HG03045 (cell line): Measurements from ENCODE around the gene CD2AP.
"Not testable (repeated sequence)": the region's sequence is repeated elsewhere in the genome, so short reads cannot be mapped to it uniquely, and the experiment has no call there.

ENCODE experiments used
- ATAC-seq: cut with Tn5 transposase; IDR thresholded peaks from one replicate; pipeline ENCODE4 v1.9.1; 2021; ENCODE audit warnings: mild to moderate bottlenecking, moderate library complexity; ENCODE audit not compliant: unreplicated experiment

The CD2AP gene

GRCh38 chr6:47556459-47556858 is 78.9 kb downstream of the CD2AP start:
- ATAC-seq, result not testable (repeated sequence)

GRCh38 chr6:47563162-47563561 is 85.6 kb downstream of the CD2AP start:
- ATAC-seq, result no peak

GRCh38 chr6:47566602-47567001 is 89.0 kb downstream of the CD2AP start:
- ATAC-seq, result not testable (repeated sequence)

- no peak for ATAC-seq
Observed at GRCh38 chr6:47567586-47567985, 90.0 kb downstream of the CD2AP start.

- ATAC-seq, result no peak
Observed at GRCh38 chr6:47571488-47571887, 93.9 kb downstream of the CD2AP start.

DNA sequence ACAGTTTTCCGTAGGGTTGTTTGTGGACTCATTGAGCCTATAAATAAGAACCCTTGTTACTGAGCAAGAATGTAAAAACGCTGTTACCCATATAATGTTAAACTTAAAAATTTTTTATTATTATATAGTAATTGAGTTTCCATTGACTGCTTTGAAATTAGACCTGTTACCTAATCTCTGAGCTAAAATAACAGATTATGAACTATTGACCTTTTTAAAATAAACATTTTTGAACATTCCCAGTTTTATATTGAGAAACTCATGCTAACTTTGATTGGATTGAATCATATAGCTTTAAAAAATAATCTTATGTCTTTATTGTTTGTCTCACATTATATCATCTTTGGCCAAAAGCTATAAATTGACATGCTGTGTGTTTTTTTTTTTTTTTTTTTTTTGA is 95.5 kb downstream of the CD2AP start:
- ATAC-seq, result no peak

DNA sequence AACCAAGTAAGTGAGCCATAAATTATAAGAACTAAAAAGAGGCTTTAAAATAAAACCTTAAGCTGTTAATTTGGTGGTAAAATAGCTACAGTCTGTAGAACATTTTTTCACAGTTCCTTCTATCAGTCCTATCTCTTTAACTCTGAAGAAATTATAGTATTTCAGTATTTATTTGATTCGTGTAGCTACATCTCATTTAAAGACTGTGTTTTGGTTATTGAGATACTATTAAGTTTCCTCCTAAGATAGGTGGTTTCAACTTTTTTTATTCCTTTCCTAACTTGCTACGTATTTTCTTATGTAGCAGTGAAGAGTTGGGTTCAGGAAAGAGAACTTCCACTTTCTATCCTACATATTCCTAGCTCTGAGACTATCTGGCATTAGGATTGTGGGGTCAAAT is 97.2 kb downstream of the CD2AP start:
- no peak for ATAC-seq

- no peak for ATAC-seq
Observed at GRCh38 chr6:47579040-47579439, 101.5 kb downstream of the CD2AP start.

- no peak for ATAC-seq
Observed at GRCh38 chr6:47581591-47581990, 104.0 kb downstream of the CD2AP start.

- no peak for ATAC-seq
Observed at GRCh38 chr6:47587493-47587892, 109.9 kb downstream of the CD2AP start.

DNA sequence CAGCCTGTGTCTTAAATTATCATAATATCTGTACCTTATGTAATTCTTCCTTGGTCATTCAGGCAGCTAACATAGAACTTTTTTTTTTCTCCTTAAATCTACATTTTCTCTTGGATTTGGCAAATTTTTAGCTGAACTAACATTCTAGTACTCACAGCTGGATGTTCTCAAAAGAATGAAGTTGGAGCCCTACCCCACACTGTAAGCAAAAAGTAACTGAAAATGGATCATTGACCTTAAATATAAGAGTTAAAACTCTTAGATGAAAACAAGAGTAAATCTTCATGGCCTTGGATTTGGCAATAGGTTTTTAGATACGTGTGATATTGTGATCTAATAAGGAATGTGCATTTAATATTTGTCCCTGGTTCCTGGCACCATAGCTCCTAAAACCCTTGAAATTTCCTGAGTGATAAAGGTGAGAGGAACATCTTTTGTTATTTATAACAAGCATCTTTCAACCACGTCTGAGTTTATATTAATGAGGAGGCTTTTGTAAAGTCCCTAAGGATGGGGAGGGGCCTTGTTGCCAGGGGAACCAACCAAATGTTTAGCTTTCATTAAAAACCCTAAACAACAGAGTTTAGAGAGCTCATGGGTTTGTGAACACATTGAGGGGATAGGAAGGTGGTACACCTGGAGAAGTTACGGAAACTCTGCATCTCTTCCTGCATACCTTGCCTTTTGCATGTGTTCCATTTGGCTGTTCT is 114.7 kb downstream of the CD2AP start:
- ATAC-seq, result no peak

- ATAC-seq, result no peak
Observed at GRCh38 chr6:47593979-47594378, 116.4 kb downstream of the CD2AP start.

DNA sequence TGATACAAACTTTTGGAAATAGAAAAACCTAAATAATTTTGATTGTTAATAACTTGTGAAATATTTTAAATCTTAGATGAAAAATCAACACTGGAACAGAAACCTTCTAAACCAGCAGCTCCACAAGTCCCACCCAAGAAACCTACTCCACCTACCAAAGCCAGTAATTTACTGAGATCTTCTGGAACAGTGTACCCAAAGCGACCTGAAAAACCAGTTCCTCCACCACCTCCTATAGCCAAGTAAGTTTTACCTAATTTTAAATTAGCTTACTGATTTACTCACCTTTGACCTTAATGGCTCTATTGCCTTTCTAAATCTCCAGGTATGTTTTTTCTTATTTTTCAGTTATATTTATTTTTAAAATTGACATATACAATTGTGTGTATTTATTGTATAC is 118.2 kb downstream of the CD2AP start:
- ATAC-seq, result no peak

- ATAC-seq, result no peak
Observed at GRCh38 chr6:47598367-47598766, 120.8 kb downstream of the CD2AP start.

DNA sequence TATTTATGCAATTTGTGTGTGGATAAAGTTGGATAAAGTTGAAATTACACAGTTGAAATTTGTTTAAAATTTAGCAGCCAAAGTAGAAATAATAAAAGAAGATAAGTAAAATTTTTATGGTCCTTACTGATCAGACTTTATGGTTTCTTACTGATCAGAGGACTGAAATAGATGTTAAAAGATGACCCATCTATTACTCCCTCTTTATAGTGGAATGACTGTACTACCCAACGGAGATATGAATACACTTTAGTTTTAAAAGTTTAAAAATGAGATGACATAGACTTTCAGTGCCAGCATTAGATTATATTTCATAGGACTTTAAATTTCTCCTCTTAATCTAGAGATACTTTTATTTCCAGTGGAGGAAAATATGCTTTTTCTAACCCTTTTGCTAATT is 121.9 kb downstream of the CD2AP start:
- ATAC-seq, result no peak

GRCh38 chr6:47603227-47603626 is 125.6 kb downstream of the CD2AP start:
- ATAC-seq, result no peak

GRCh38 chr6:47603995-47604394 is 126.4 kb downstream of the CD2AP start:
- no peak for ATAC-seq

GRCh38 chr6:47621838-47622449 is 144.4 kb downstream of the CD2AP start:
- no peak for ATAC-seq

DNA sequence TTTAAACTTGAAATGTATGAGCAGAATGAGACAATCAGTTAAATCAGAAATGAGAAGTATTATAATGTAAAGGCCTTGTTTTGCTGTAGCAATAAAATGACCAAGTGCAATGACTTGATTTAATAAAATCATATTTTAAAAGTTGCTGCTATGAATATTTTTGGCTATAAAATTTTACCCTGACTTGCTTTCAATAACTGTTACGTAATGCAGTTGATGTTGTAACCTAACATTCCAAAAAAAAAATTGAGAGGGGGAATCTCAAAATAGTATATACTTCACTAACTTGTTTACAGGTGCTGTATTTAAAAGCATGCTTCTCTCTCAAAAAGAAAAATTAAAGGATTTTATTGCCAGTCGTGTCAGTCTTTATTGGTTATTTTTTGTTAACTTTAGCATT is 149.2 kb downstream of the CD2AP start:
- no peak for ATAC-seq

DNA sequence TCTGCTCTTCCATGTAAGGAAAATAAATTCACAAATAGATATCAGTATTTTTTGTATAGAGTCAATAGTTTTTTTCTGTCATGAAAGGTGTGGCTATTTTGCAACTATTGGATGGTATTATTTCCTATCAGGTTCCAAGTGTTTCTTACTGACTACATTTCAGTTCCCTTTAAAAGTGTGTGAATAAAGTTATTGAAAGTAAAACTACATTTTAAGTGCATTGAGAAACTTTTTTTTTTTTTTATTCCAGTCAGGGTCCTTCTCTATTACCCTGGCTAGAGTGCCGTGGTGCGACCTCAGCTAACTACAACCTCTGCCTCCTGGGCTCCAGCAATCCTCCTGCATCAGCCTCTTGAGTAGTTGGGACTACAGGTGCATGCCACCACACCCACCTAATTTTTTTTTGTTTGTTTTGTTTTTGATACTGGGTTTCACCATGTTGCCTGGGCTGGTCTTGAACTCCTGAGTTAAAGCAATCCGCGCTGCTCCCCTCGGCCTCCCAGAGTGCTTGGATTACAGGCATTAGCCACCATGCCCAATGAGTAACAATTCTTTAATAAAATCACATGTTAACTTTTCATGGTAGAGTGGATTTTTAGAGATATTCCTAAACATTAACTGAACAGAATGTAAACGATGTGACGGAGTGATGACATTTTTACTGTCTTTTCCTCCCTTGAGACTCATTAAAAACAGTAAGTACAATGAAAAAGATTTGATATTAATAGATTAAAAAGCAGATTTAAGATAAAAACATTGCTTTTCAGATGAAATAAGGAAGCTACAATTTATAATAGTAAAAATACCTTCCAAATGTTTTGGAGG is 151.1 kb downstream of the CD2AP start:
- no peak for ATAC-seq

- ATAC-seq, result no peak
Observed at GRCh38 chr6:47629954-47630353, 152.4 kb downstream of the CD2AP start.

- ATAC-seq, result no peak
Observed at GRCh38 chr6:47630587-47630986, 153.0 kb downstream of the CD2AP start.
